ENCODE results near the gene TKFC.
A peak's percentile ranks its signal among the peaks of the same experiment; 100 is the strongest.

TKFC gene

GRCh38 chr11:61345954-61346843, 13.2 kb downstream of the TKFC start:
- no peak for FAIRE-seq

- no peak for FAIRE-seq
Observed at GRCh38 chr11:61347916-61348461, 15.0 kb downstream of the TKFC start.

- no peak for FAIRE-seq
Observed at GRCh38 chr11:61349189-61349751, 16.2 kb downstream of the TKFC start.

GRCh38 chr11:61349916-61350315, 16.9 kb downstream of the TKFC start:
- FAIRE-seq: no peak

- FAIRE-seq: no peak
Observed at GRCh38 chr11:61350336-61350735, 17.3 kb downstream of the TKFC start.

- no peak for FAIRE-seq
Observed at GRCh38 chr11:61350803-61351202, 17.8 kb downstream of the TKFC start.

GRCh38 chr11:61352038-61352437, 19.0 kb downstream of the TKFC start:
- no peak for FAIRE-seq

- FAIRE-seq: no peak
Observed at GRCh38 chr11:61353131-61354067, 20.4 kb downstream of the TKFC start.

- FAIRE-seq: no peak
Observed at GRCh38 chr11:61354208-61354607, 21.2 kb downstream of the TKFC start.

GRCh38 chr11:61356706-61357105, 23.7 kb downstream of the TKFC start:
- no peak for FAIRE-seq

- no peak for FAIRE-seq
Observed at GRCh38 chr11:61357233-61357893, 24.3 kb downstream of the TKFC start.

GRCh38 chr11:61357894-61358239, 24.8 kb downstream of the TKFC start:
- FAIRE-seq: no peak

- FAIRE-seq: no peak
Observed at GRCh38 chr11:61358566-61358965, 25.5 kb downstream of the TKFC start.

GRCh38 chr11:61359516-61359915, 26.5 kb downstream of the TKFC start:
- no peak for FAIRE-seq

- no peak for FAIRE-seq
Observed at GRCh38 chr11:61361237-61361740, 28.3 kb downstream of the TKFC start.

GRCh38 chr11:61361741-61362541, 28.9 kb downstream of the TKFC start, which contains the start of the genes CYB561A3 and TMEM138:
Gene CYB561A3 (minus strand): TSS chr11:61361882. CDS start chr11:61356713, 5,169 bp downstream.
Gene TMEM138 (plus strand): TSS chr11:61362374. CDS start chr11:61364391, 2,017 bp downstream.
- FAIRE-seq: peak; percentile 26

GRCh38 chr11:61362542-61362875, 29.5 kb downstream of the TKFC start:
- no peak for FAIRE-seq

GRCh38 chr11:61364012-61364675, 31.1 kb downstream of the TKFC start:
- no peak for FAIRE-seq

- FAIRE-seq: no peak
Observed at GRCh38 chr11:61367406-61367805, 34.4 kb downstream of the TKFC start.

- FAIRE-seq: no peak
Observed at GRCh38 chr11:61368646-61369045, 35.6 kb downstream of the TKFC start.
